Esophagus (tissue), 2 donors: Measurements from ENCODE around the gene OPRD1. TPM values are rescaled to one million over a fixed set of nuclear protein-coding genes. Genes with fewer than 3 reads are reported as not detected.
"Not testable (repeated sequence)": the region's sequence is repeated elsewhere in the genome, so short reads cannot be mapped to it uniquely, and the experiment has no call there.

Experiments used
- H3K27ac ChIP-seq, 2 donors: one replicate each; pipeline ENCODE4 v1.5.1; 2013; ENCODE audit warnings: low read depth in 2 of 2, mild to moderate bottlenecking in 2 of 2, inconsistent platforms in 1 of 2, low read length in 1 of 2, moderate library complexity in 1 of 2
- H3K27me3 ChIP-seq, 2 donors: one replicate each; pipeline ENCODE4 v1.6.1; 2013; ENCODE audit warnings: low read length in 2 of 2, control low read depth in 1 of 2, mild to moderate bottlenecking in 1 of 2; ENCODE audit not compliant: insufficient read depth in 2 of 2, control insufficient read depth in 1 of 2
- H3K36me3 ChIP-seq, 2 donors: one replicate each; pipeline ENCODE4 v1.6.1; 2013; ENCODE audit warnings: low read length in 1 of 2; ENCODE audit not compliant: control insufficient read depth in 2 of 2, insufficient read depth in 2 of 2
- H3K4me1 ChIP-seq, 2 donors: one replicate each; pipeline ENCODE4 v1.6.1; 2013; ENCODE audit warnings: low read length in 1 of 2; ENCODE audit not compliant: control insufficient read depth in 2 of 2, insufficient read depth in 2 of 2
- H3K4me3 ChIP-seq, 2 donors: one replicate each; pipeline ENCODE4 v1.5.1; 2013; ENCODE audit warnings: low read length in 2 of 2, mild to moderate bottlenecking in 2 of 2, low read depth in 1 of 2, moderate library complexity in 1 of 2
- H3K9me3 ChIP-seq, 2 donors: one replicate each; pipeline ENCODE4 v1.6.1; 2013; ENCODE audit warnings: mild to moderate bottlenecking in 2 of 2, low read depth in 1 of 2, low read length in 1 of 2, moderate library complexity in 1 of 2; ENCODE audit not compliant: control insufficient read depth in 2 of 2, insufficient read depth in 1 of 2
- WGBS, 2 donors: extraction: QIAGEN DNeasy Blood & Tissue Kit; methylation state at CpG; one replicate each; pipeline ENCODE4 v1.1.7; 2013; 5-methylcytosine and 5-hydroxymethylcytosine counted together
- polyA plus RNA-seq, 2 donors: library from polyadenylated mRNA; stranded (reverse); fragments of 200-250 nt; gene quantifications; one replicate each; pipeline ENCODE4 v1.2.3, GENCODE V29; 2013
- donor health status: healthy with polysubstance abuse.
- donor health status: Bipolar disorder and iron deficiency.

OPRD1 gene
- polyA plus RNA-seq, 2 donors, result not detected

DNA sequence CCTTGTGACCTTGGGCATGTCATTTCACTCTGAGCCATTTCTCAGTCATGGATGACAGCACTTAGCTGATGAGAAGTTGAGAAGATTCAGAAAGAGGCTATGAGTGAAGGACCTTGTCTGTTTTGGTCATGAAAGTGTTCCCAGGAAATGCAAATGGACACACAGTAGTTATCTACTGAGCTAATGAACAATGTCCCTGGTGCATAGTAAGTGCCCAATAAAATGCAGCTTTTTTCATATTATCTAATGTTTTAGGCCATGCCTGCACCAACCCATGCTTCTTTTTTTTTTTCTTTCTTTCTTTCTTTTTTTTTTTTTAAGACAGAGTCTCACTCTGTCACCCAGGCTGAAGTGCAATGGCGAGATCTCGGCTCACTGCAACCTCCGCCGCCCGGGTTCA is 58.0 kb downstream of the OPRD1 start:
- H3K36me3 ChIP-seq, result no peaks in the 10 kb centered on the region
- no peak overlapping the region for H3K4me3 ChIP-seq
- 90 to 93% methylated on average over 5 of the region's 5 CpGs for WGBS, 2 donors
- H3K27ac ChIP-seq, result no peak overlapping the region
- H3K4me1 ChIP-seq, result no peaks in the 10 kb centered on the region
- H3K27me3 ChIP-seq, result no peaks in the 10 kb centered on the region
- no peaks in the 10 kb centered on the region for H3K9me3 ChIP-seq

- WGBS, 2 donors, result 80 to 88% methylated on average over 12 of the region's 12 CpGs
- Histone ChIP-seq H3K4me1 (no peaks in the 10 kb centered on the region), H3K27ac (no peak overlapping the region), H3K4me3 (no peak overlapping the region), H3K27me3 (no peaks in the 10 kb centered on the region), H3K9me3 (no peaks in the 10 kb centered on the region), H3K36me3 (no peaks in the 10 kb centered on the region)
Observed at GRCh38 chr1:28871631-28872401, 59.8 kb downstream of the OPRD1 start.

DNA sequence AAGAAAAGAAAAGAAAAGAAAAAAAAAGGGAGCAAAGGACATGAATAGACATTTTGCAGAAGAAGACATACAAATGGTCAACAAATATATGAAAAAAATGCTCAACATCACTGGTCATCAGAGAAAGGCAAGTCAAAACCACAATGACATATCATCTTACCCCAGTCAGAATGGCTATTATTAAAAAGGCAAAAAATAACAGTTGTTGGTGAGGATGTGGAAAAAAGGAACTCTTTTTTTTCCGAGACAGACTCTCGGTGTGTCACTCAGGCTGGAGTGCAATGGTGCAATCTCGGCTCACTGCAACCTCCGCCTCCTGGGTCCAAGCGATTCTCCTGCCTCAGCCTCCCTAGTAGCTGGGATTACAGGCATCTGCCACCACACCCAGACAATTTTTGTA is 63.2 kb downstream of the OPRD1 start:
- not testable (repeated sequence) for H3K36me3 ChIP-seq, H3K9me3 ChIP-seq, H3K27ac ChIP-seq, H3K27me3 ChIP-seq, H3K4me3 ChIP-seq, H3K4me1 ChIP-seq
- 81 to 82% methylated on average over 5 of the region's 5 CpGs for WGBS, 2 donors

DNA sequence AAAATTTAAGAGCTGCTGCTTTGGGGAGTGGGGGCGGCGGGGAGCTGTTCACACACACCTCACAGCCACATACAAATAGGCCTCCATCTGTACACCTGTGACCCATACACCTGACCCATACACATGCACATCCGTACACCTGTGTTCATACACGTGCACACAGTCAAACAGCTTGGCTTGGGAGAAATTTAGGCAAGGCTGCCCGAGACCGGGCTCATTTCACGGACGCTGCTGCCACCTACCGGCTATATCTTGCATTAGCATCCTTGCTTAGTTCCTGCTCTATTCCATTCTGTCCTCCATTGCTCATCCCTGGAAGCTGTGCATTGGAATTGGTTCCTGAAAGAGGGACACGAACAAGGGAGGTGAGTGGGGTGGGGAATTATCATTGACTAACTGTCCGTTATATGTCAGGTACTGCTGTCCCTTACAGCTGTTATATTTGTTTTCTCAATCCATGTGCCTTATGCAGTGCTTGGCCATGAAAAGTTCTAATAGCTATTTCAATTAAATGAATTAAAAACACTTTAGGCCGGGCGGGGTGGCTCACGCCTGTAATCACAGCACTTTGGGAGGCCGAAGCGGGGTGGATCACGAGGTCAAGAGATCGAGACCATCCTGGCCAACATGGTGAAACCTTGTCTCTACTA is 65.3 kb downstream of the OPRD1 start:
- Histone ChIP-seq H3K27me3 (no peaks in the 10 kb centered on the region), H3K36me3 (no peaks in the 10 kb centered on the region), H3K9me3 (no peaks in the 10 kb centered on the region), H3K27ac (no peak overlapping the region), H3K4me3 (no peak overlapping the region), H3K4me1 (peaks cover 0 to 1% of the 10 kb centered on the region in 2 donors)
- WGBS, 2 donors, result 22 to 24% methylated on average over 18 of the region's 18 CpGs

DNA sequence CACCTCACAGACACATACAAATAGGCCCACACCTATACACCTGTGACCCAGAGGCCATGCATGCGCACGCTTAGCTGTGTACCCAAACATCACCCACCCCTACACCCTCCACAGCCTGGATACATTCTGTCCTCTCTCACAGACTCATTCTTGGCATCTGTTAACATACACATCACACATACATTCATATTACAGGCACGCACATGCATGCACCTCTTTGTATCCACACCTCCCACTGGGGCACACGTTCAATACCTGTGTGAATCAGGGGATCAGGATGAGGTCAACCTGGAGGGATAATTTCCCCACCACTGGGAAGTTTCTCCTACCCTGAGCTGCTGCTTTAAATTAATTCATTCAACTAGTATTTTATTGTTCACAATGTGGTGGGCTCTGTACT is 66.8 kb downstream of the OPRD1 start:
- no peaks in the 10 kb centered on the region for H3K27me3 ChIP-seq
- WGBS, 2 donors, result 48 to 80% methylated on average over 4 of the region's 4 CpGs
- H3K36me3 ChIP-seq, result no peaks in the 10 kb centered on the region
- no peak overlapping the region for H3K4me3 ChIP-seq
- H3K9me3 ChIP-seq, result no peaks in the 10 kb centered on the region
- H3K27ac ChIP-seq, result peak overlapping the region in 1 of 2 donors; percentile 10
- peaks cover 0 to 3% of the 10 kb centered on the region in 2 donors for H3K4me1 ChIP-seq

GRCh38 chr1:28882009-28882628 is 70.1 kb downstream of the OPRD1 start:
- Histone ChIP-seq H3K36me3 (no peaks in the 10 kb centered on the region), H3K9me3 (no peaks in the 10 kb centered on the region), H3K27ac (no peak overlapping the region), H3K4me3 (no peak overlapping the region), H3K27me3 (no peaks in the 10 kb centered on the region), H3K4me1 (peaks cover 4 to 12% of the 10 kb centered on the region in 2 donors)
- WGBS, 2 donors, result 30 to 32% methylated on average over 13 of the region's 13 CpGs

DNA sequence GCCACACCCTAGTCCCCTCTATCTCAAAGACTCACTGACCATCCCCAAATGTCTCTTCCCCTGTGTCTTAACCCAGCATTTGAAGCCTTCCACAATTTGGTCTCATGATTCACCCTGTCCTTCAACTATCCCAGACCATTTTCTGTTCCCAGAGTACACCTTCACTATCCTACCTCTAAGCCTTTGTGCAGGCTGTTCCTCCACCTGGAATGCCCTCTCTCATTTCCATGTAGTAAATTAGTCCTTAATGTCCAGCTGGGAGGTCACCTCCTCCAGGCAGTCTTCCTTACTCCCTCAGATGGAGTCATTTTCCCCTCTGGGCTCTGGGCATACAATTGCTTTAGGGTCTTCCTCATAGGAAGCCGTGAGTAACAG is 71.3 kb downstream of the OPRD1 start:
- 91 to 94% methylated on average over 1 of the region's 1 CpG for WGBS, 2 donors
- Histone ChIP-seq H3K4me1 (peaks cover 4 to 16% of the 10 kb centered on the region in 2 donors), H3K27ac (no peak overlapping the region), H3K9me3 (no peaks in the 10 kb centered on the region), H3K36me3 (no peaks in the 10 kb centered on the region), H3K4me3 (no peak overlapping the region), H3K27me3 (no peaks in the 10 kb centered on the region)

DNA sequence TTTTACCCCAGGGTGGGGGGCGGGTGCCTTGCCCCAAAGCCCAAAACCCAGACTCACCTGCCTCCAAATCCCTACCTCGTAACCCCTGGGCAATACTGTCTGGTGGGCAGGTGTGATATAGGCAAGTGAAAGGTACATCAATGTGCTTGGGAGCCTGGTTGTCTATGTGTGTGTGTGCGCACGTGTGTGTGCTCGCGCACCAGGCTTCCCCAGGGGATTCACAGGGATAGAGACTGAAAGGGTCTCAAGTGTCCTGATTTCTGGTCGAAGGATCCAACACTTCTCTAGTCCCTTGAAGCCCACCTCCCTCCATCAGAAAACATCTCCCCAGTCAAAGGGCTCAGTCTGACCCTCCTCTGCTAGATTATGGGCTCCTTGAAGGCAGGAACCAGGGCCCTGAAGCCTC is 73.5 kb downstream of the OPRD1 start:
- Histone ChIP-seq H3K27ac (peak overlapping the region in 1 of 2 donors; percentile 74), H3K27me3 (no peaks in the 10 kb centered on the region), H3K4me1 (peaks cover 6 to 19% of the 10 kb centered on the region in 2 donors), H3K4me3 (no peak overlapping the region), H3K36me3 (peaks cover 0 to 2% of the 10 kb centered on the region in 2 donors), H3K9me3 (no peaks in the 10 kb centered on the region)
- 79 to 81% methylated on average over 7 of the region's 7 CpGs for WGBS, 2 donors

DNA sequence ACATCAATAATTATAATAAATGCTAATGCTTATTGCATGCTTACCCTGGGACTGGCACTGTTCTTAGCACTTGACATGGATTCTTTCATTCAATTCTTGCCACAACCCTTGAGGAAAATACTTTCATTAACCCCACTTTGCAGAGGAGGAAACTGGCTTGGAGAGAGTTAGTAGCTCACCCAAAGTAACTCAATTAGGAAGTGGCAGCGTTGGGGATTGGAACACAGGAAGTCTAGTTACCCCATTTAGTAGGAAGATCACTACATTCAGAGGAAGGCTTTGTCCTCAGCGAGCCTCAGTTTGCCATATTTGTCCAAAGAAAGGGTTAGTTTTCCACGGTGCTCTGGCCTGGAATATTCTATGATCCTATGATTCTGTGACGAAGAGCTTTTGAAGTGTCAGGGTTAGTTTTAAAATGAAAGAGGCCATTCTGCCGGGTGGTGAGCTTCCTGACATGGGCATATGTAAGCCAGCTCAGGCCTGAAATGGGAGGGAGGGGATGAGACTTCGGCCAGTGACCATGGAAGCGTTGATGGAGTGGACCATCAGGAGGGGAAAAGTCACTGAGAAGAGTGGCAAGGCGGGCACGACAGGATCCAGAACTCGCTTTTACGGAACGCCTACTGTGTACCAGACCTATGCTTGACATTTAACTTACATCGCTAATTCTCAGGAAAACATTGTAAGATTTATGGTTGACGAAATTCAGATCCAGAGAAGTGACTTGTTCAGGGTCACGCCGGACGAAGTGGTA is 74.2 kb downstream of the OPRD1 start:
- Histone ChIP-seq H3K27me3 (no peaks in the 10 kb centered on the region), H3K36me3 (peaks cover 0 to 2% of the 10 kb centered on the region in 2 donors), H3K4me3 (peak overlapping the region in 1 of 2 donors; percentile 78), H3K4me1 (peaks cover 10 to 19% of the 10 kb centered on the region in 2 donors), H3K9me3 (no peaks in the 10 kb centered on the region), H3K27ac (peak overlapping the region in 1 of 2 donors; percentile 65)
- 57 to 64% methylated on average over 17 of the region's 17 CpGs for WGBS, 2 donors
